Cardiac muscle cell (in vitro differentiated cells and primary cell): Measurements from ENCODE around the gene PADI1. TPM values are rescaled to one million over a fixed set of nuclear protein-coding genes. Genes with fewer than 3 reads are reported as not detected.

Experiments
- DNase-seq, 2 donors: peaks; one replicate each; pipeline versions ENCODE4 v3.0.0 to v3.0.0-alpha.2; 2010 to 2017; ENCODE audit warnings: low read depth in 1 of 2, low spot score in 1 of 2
- H3K27ac ChIP-seq: fragments of 200-600 bp; sonication (generic); 2 replicates; pipeline ENCODE4 v1.5.1; 2016
- H3K27me3 ChIP-seq: fragments of 200-600 bp; sonication (generic); 2 replicates; pipeline ENCODE4 v1.6.0; 2016; ENCODE audit warnings: control low read depth
- H3K36me3 ChIP-seq: fragments of 200-600 bp; sonication (generic); 2 replicates; pipeline ENCODE4 v1.5.1; 2016; ENCODE audit warnings: control low read depth
- H3K4me1 ChIP-seq: fragments of 200-600 bp; sonication (generic); 2 replicates; pipeline ENCODE4 v1.8.1; 2017; ENCODE audit warnings: low read depth, mild to moderate bottlenecking, mixed run types
- H3K4me3 ChIP-seq: fragments of 200-600 bp; sonication (generic); 2 replicates; pipeline ENCODE4 v1.5.1; 2016; ENCODE audit warnings: mild to moderate bottlenecking
- H3K9me3 ChIP-seq: fragments of 200-600 bp; sonication (generic); 2 replicates; pipeline ENCODE4 v1.5.1; 2017; ENCODE audit warnings: low read depth, mild to moderate bottlenecking, control low read depth
- polyA plus RNA-seq: library from polyadenylated mRNA; unstranded; fragments of >200 nt; fragmentation: Nextera tagmentation; extraction: Ambion mirVana; gene quantifications from 2 replicates; pipeline ENCODE4 v1.2.1, GENCODE V29; 2016
- total RNA-seq: library from RNA; depleted of rRNA; stranded (reverse); fragments of >200 nt; gene quantifications from 2 replicates; pipeline ENCODE4 v1.2.3, GENCODE V29; 2016
- TF ChIP-seq, protein P1 (sequence below): IDR thresholded peaks from 2 replicates; pipeline ENCODE4 v1.5.1; 2012; ENCODE audit warnings: low read depth, mild to moderate bottlenecking, low read length

PADI1 gene
- total and polyA plus RNA-seq, 2 experiments from 2014 or later: 1.3 to 6.7 TPM

DNA sequence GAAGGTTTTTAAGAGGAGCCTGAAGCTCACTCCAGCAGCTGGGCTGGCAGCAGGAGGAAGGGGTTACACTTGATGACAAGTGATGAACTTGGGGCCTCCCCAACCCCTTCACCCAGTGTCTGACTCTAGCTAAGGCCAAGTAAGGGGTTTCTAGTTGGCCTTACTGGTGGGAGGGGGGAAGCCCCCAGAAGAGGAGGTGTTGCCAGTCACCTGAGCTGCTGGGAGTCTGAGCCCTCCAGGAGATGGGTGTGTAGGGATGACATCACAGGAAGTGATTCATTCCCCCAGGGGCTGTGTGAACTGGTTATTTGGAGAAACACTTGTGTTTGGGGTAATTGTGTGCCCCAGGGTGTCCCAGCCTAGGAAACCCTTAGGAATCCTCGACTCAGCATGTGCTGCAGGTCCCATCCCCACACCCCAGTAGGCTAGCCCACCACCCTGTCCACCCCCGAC is 3.1 kb downstream of the PADI1 start:
- no peak overlapping the region for H3K27ac ChIP-seq
- H3K36me3 ChIP-seq: no peaks in the 10 kb centered on the region
- H3K27me3 ChIP-seq: no peaks in the 10 kb centered on the region
- peaks cover 11% of the 10 kb centered on the region for H3K4me1 ChIP-seq
- DNase-seq: peak in 1 of 2 donors; percentile 64
- no peak overlapping the region for H3K4me3 ChIP-seq
- H3K9me3 ChIP-seq: no peaks in the 10 kb centered on the region
- TF ChIP-seq, protein P1, sequence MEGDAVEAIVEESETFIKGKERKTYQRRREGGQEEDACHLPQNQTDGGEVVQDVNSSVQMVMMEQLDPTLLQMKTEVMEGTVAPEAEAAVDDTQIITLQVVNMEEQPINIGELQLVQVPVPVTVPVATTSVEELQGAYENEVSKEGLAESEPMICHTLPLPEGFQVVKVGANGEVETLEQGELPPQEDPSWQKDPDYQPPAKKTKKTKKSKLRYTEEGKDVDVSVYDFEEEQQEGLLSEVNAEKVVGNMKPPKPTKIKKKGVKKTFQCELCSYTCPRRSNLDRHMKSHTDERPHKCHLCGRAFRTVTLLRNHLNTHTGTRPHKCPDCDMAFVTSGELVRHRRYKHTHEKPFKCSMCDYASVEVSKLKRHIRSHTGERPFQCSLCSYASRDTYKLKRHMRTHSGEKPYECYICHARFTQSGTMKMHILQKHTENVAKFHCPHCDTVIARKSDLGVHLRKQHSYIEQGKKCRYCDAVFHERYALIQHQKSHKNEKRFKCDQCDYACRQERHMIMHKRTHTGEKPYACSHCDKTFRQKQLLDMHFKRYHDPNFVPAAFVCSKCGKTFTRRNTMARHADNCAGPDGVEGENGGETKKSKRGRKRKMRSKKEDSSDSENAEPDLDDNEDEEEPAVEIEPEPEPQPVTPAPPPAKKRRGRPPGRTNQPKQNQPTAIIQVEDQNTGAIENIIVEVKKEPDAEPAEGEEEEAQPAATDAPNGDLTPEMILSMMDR: no peak

DNA sequence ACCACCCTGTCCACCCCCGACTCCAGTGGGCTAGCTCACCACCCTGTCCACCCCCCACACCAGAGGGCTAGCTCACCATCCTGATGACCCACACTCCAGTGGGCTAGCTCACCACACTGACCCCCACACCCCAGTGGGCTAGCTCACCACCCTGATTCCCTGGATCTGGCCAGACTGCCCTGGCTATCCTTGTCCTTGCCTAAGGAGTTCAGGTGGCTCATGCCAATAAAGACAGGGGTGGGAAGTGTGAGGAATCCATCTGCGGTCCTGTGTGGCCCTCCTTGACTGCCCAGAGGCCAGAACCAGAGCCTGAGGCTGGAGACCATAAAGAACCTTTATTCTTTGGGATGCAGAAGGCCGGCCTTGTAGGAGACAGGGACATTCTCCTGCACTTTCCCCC is 3.6 kb downstream of the PADI1 start:
- H3K36me3 ChIP-seq: no peaks in the 10 kb centered on the region
- H3K27ac ChIP-seq: no peak overlapping the region
- H3K27me3 ChIP-seq: no peaks in the 10 kb centered on the region
- H3K4me3 ChIP-seq: no peak overlapping the region
- DNase-seq: no peak
- H3K9me3 ChIP-seq: no peaks in the 10 kb centered on the region
- peaks cover 17% of the 10 kb centered on the region for H3K4me1 ChIP-seq
- TF ChIP-seq, protein P1: no peak

DNA sequence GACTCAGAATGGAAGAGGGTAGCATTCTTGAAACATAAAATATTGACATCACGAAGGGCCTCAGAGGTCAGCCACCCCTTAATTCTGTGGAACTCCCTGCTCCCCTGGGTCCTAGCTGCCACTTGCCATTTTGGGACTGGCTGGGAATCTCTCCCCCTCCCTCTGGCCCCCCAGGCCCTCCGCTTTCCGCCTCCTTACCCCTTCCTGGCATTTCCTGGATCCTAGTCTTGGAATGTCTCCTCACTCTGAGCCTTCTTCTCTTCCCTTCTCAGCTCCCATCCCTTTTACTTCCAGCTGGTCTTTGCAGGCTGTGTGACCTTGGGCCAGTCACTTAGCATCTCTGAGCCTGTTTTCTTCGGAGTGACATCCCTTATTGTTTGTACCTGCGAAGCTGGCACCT is 4.5 kb downstream of the PADI1 start:
- Histone ChIP-seq H3K27ac (peak overlapping the region; percentile 71), H3K4me1 (peaks cover 21% of the 10 kb centered on the region), H3K4me3 (no peak overlapping the region), H3K36me3 (no peaks in the 10 kb centered on the region), H3K9me3 (no peaks in the 10 kb centered on the region), H3K27me3 (no peaks in the 10 kb centered on the region)
- no peak for DNase-seq
- TF ChIP-seq, protein P1: no peak

DNA sequence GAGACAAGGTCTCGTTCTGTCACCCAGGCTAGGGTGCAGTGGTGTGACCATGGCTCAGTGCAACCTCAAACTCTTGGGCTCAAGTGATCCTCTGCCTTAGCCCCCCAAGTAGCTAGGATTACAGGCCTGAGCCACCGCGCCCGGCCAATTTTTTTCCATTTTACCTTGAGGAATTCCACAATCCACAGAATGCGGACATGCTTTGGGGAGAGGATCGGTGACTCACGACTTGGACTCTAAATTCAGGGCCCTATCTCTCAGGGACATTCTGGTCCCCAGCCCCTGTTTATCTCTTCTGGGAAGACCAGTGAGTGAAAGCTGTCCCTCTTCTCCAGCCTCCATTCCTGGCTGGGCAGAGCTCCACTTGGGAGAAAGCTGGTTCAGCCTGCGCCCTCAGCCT is 5.2 kb downstream of the PADI1 start:
- H3K27me3 ChIP-seq: no peaks in the 10 kb centered on the region
- H3K36me3 ChIP-seq: no peaks in the 10 kb centered on the region
- H3K9me3 ChIP-seq: no peaks in the 10 kb centered on the region
- DNase-seq: no peak
- no peak overlapping the region for H3K4me3 ChIP-seq
- H3K4me1 ChIP-seq: peaks cover 21% of the 10 kb centered on the region
- TF ChIP-seq, protein P1: no peak
- H3K27ac ChIP-seq: no peak overlapping the region

DNA sequence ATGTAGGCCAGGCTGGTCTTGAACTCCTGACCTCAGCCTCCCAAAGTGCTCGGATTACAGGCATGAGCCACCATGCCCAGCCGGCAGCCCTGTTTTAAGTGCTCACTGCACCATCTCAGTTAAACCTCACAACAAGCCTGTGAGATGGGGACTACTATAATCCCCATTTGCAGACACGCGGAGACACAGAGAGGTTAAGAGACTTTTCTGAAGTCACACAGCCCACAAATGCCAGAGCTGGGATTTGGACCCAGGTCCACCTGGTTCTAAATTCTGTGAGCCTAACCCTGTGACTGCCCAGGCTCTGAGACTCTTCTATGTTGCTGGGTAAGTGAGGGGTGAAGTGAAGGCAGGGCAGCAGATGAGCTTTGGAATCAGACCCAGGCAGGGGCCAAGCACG is 6.4 kb downstream of the PADI1 start:
- no peaks in the 10 kb centered on the region for H3K27me3 ChIP-seq

More for the DNA sequence above, 6.4 kb downstream of the PADI1 start:
- H3K4me1 ChIP-seq: peaks cover 21% of the 10 kb centered on the region
- H3K36me3 ChIP-seq: no peaks in the 10 kb centered on the region
- no peaks in the 10 kb centered on the region for H3K9me3 ChIP-seq
- TF ChIP-seq, protein P1: no peak
- no peak for DNase-seq
- H3K4me3 ChIP-seq: no peak overlapping the region
- no peak overlapping the region for H3K27ac ChIP-seq
